Gastroesophageal sphincter (tissue), 3 donors: ENCODE measurements around the gene KIF20B.

ENCODE experiments used
- POLR2A ChIP-seq, 2 donors: fragments of 450-650 bp; IDR thresholded peaks; one replicate each; pipeline ENCODE4 v1.6.1; 2017; ENCODE audit warnings: antibody characterized with exemption in 2 of 2, mild to moderate bottlenecking in 2 of 2, moderate library complexity in 1 of 2
- TF ChIP-seq, protein P1 (sequence below), 4 experiments: fragments of 200-600 bp in 2 of 4; fragments of 450-650 bp in 2 of 4; sonication (generic) in 1 of 4; IDR thresholded peaks; one replicate each; pipeline ENCODE4 v1.5.1; 2017 to 2019; ENCODE audit warnings: antibody characterized with exemption in 4 of 4, mild to moderate bottlenecking in 2 of 4, moderate library complexity in 2 of 4

GRCh38 chr10:89677341-89677740, 24.0 kb upstream of the KIF20B start:
- TF ChIP-seq, protein P1, sequence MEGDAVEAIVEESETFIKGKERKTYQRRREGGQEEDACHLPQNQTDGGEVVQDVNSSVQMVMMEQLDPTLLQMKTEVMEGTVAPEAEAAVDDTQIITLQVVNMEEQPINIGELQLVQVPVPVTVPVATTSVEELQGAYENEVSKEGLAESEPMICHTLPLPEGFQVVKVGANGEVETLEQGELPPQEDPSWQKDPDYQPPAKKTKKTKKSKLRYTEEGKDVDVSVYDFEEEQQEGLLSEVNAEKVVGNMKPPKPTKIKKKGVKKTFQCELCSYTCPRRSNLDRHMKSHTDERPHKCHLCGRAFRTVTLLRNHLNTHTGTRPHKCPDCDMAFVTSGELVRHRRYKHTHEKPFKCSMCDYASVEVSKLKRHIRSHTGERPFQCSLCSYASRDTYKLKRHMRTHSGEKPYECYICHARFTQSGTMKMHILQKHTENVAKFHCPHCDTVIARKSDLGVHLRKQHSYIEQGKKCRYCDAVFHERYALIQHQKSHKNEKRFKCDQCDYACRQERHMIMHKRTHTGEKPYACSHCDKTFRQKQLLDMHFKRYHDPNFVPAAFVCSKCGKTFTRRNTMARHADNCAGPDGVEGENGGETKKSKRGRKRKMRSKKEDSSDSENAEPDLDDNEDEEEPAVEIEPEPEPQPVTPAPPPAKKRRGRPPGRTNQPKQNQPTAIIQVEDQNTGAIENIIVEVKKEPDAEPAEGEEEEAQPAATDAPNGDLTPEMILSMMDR (IDR thresholded peaks at IDR 0.05) = no peak
- no peak for TF ChIP-seq POLR2A (IDR thresholded peaks at IDR 0.05)
